HEK293 (cell line): Measurements from ENCODE around the gene SS18.

ENCODE experiments used
- CTCF ChIA-PET: fragments of 350-600 bp; formaldehyde crosslinking; extraction: SDS; loops from one replicate; lab custom pipeline; 2021; ENCODE audit warnings: antibody characterized with exemption; lab: Yijun Ruan, JAX
- POLR2A ChIA-PET: fragments of 300-600 bp; formaldehyde crosslinking; extraction: SDS; loops from one replicate; lab custom pipeline; 2020; ENCODE audit warnings: antibody characterized with exemption, inconsistent platforms; lab: Yijun Ruan, JAX
- H3K27ac ChIP-seq: fragments of 200-500 bp; sonication (Bioruptor generic); 2 replicates; pipeline ENCODE4 v1.5.1; 2014; ENCODE audit warnings: low read depth, low read length, control low read depth, inconsistent platforms; ENCODE audit errors: extremely low read depth
- H3K36me3 ChIP-seq, 2 experiments: fragments of 200-500 bp in 1 of 2; sonication (Bioruptor generic) in 1 of 2; 1 replicate in 1 of 2; 2 replicates in 1 of 2; pipeline ENCODE4 v1.5.1; 2014 to 2017; ENCODE audit warnings: inconsistent platforms in 2 of 2, low read length in 2 of 2; ENCODE audit not compliant: control insufficient read depth in 2 of 2, insufficient read depth in 1 of 2
- H3K4me1 ChIP-seq: fragments of 200-500 bp; sonication (Bioruptor generic); 2 replicates; pipeline ENCODE4 v1.5.1; 2014; ENCODE audit warnings: mild to moderate bottlenecking, low read length, inconsistent platforms; ENCODE audit not compliant: control insufficient read depth, insufficient read depth
- H3K4me3 ChIP-seq: 2 replicates; pipeline ENCODE4 v1.5.1; 2011; ENCODE audit warnings: low read depth, mild to moderate bottlenecking, control low read depth, low read length, moderate library complexity
- H3K9me3 ChIP-seq: fragments of 200-500 bp; sonication (Bioruptor generic); 2 replicates; pipeline ENCODE4 v1.5.1; 2014; ENCODE audit warnings: low read depth, low read length, inconsistent platforms; ENCODE audit not compliant: control insufficient read depth, insufficient read depth
- AEBP2 ChIP-seq: fragments of 450-650 bp; formaldehyde crosslinking; IDR thresholded peaks from 2 replicates; pipeline ENCODE4 v1.5.1; 2016; ENCODE audit warnings: missing biosample characterization, missing genetic modification characterization, borderline replicate concordance
- HOXD13 ChIP-seq: sonication (generic); formaldehyde crosslinking; IDR thresholded peaks from 2 replicates; pipeline ENCODE4 v1.8.0; 2022; ENCODE audit warnings: missing genetic modification reagents, borderline replicate concordance
- KLF8 ChIP-seq: fragments of 450-650 bp; formaldehyde crosslinking; IDR thresholded peaks from 2 replicates; pipeline ENCODE4 v1.5.1; 2016; ENCODE audit warnings: missing biosample characterization, missing genetic modification characterization
- SP2 ChIP-seq: fragments of 450-650 bp; formaldehyde crosslinking; IDR thresholded peaks from 2 replicates; pipeline ENCODE4 v1.5.1; 2016; ENCODE audit warnings: missing biosample characterization, missing genetic modification characterization
- ZBTB11 ChIP-seq: fragments of 450-650 bp; formaldehyde crosslinking; conservative IDR thresholded peaks from 2 replicates; pipeline ENCODE4 v1.5.1; 2016; ENCODE audit warnings: low read depth, missing biosample characterization, missing genetic modification characterization
- ZBTB17 ChIP-seq: fragments of 450-650 bp; formaldehyde crosslinking; IDR thresholded peaks from 2 replicates; pipeline ENCODE4 v1.5.1; 2016; ENCODE audit warnings: missing biosample characterization, missing genetic modification characterization
- ZBTB44 ChIP-seq: fragments of 450-650 bp; IDR thresholded peaks from 2 replicates; pipeline ENCODE4 v1.5.1; 2018; ENCODE audit warnings: missing biosample characterization, mild to moderate bottlenecking, missing genetic modification characterization
- ZNF202 ChIP-seq: fragments of 450-650 bp; formaldehyde crosslinking; IDR thresholded peaks from 2 replicates; pipeline ENCODE4 v1.5.1; 2016; ENCODE audit warnings: missing biosample characterization, missing genetic modification characterization, borderline replicate concordance
- ZNF280D ChIP-seq: fragments of 450-650 bp; formaldehyde crosslinking; IDR thresholded peaks from 2 replicates; pipeline ENCODE4 v1.5.1; 2016; ENCODE audit warnings: missing biosample characterization, missing genetic modification characterization
- ZNF449 ChIP-seq: fragments of 450-650 bp; formaldehyde crosslinking; IDR thresholded peaks from 2 replicates; pipeline ENCODE4 v1.5.1; 2017; ENCODE audit warnings: missing biosample characterization, mild to moderate bottlenecking, missing genetic modification characterization, moderate library complexity
- ZNF555 ChIP-seq: fragments of 450-650 bp; formaldehyde crosslinking; conservative IDR thresholded peaks from 2 replicates; pipeline ENCODE4 v1.5.1; 2017; ENCODE audit warnings: missing biosample characterization, mild to moderate bottlenecking, missing genetic modification characterization, inconsistent platforms
- ZNF580 ChIP-seq: fragments of 450-650 bp; formaldehyde crosslinking; IDR thresholded peaks from 2 replicates; pipeline ENCODE4 v1.5.1; 2016; ENCODE audit warnings: missing biosample characterization, missing genetic modification characterization
- ZNF585B ChIP-seq: fragments of 450-650 bp; formaldehyde crosslinking; IDR thresholded peaks from 2 replicates; pipeline ENCODE4 v1.5.1; 2016; ENCODE audit warnings: missing biosample characterization, missing genetic modification characterization
- ZNF596 ChIP-seq: fragments of 450-650 bp; IDR thresholded peaks from 2 replicates; pipeline ENCODE4 v1.5.0; 2018; ENCODE audit warnings: missing biosample characterization, mild to moderate bottlenecking, missing genetic modification characterization, moderate library complexity
- ZNF629 ChIP-seq: fragments of 450-650 bp; formaldehyde crosslinking; IDR thresholded peaks from 2 replicates; pipeline ENCODE4 v1.5.1; 2017; ENCODE audit warnings: missing biosample characterization, missing genetic modification characterization
- ZNF639 ChIP-seq: fragments of 450-650 bp; formaldehyde crosslinking; IDR thresholded peaks from 2 replicates; pipeline ENCODE4 v1.5.1; 2016; ENCODE audit warnings: missing biosample characterization, missing genetic modification characterization
- ZNF701 ChIP-seq: fragments of 450-650 bp; formaldehyde crosslinking; IDR thresholded peaks from 2 replicates; pipeline ENCODE4 v1.5.1; 2016; ENCODE audit warnings: missing biosample characterization, missing genetic modification characterization

Gene SS18

GRCh38 chr18:26022585-26022984 is 67.8 kb downstream of the SS18 start (continued):
- no peak for TF ChIP-seq ZNF555 (tag by site-specific recombination)
- no peak for TF ChIP-seq HOXD13 (CRISPR knock-in tag)
- TF ChIP-seq ZBTB44 (tag by site-specific recombination): no peak
- TF ChIP-seq ZNF639: no peak
- TF ChIP-seq SP2 (tag by site-specific recombination): no peak
- no peak for TF ChIP-seq ZNF580 (tag by site-specific recombination)

GRCh38 chr18:26021061-26021754 is 69.2 kb downstream of the SS18 start:
- Histone ChIP-seq H3K27ac (no peak overlapping the region), H3K4me3 (no peak overlapping the region), H3K4me1 (no peaks in the 10 kb centered on the region), H3K9me3 (no peaks in the 10 kb centered on the region), H3K36me3 (peaks cover 36 to 76% of the 10 kb centered on the region in 2 experiments)
- POLR2A ChIA-PET: no interaction called here
- TF ChIP-seq ZNF639 (no peak), ZNF629 (tag by site-specific recombination) (no peak), ZNF701 (tag by site-specific recombination) (no peak), ZNF280D (no peak), ZNF585B (no peak), ZNF202 (tag by site-specific recombination) (no peak)
- CTCF ChIA-PET: interaction anchor here (0.6 to 1.0 kb wide), 2 partner anchors 205 to 1373 kb away, joined by 3 read pairs; partner anchors contain the start of gene TAF4B

GRCh38 chr18:26017929-26018328 is 72.5 kb downstream of the SS18 start:
- H3K36me3 ChIP-seq: peaks cover 19 to 64% of the 10 kb centered on the region in 2 experiments
- TF ChIP-seq AEBP2 (tag by site-specific recombination) (no peak), ZNF596 (tag by site-specific recombination) (no peak), ZNF449 (tag by site-specific recombination) (no peak), ZBTB11 (tag by site-specific recombination) (no peak), KLF8 (no peak), ZBTB17 (tag by site-specific recombination) (no peak)

More at GRCh38 chr18:26017929-26018328, 72.5 kb downstream of the SS18 start:
- no peak overlapping the region for H3K27ac ChIP-seq
- POLR2A ChIA-PET: no interaction called here
- H3K4me3 ChIP-seq: no peak overlapping the region
- H3K9me3 ChIP-seq: no peaks in the 10 kb centered on the region
- no peaks in the 10 kb centered on the region for H3K4me1 ChIP-seq
- CTCF ChIA-PET: interaction anchor here (0.6 to 0.7 kb wide), 2 partner anchors 8 to 22 kb away, joined by 3 to 4 read pairs; no protein-coding TSS in a partner anchor
